HepG2 (cell line): Measurements from ENCODE around the gene CPB2.

Experiments used
- ETV5 ChIP-seq: IDR thresholded peaks from 2 replicates; pipeline ENCODE4 v1.6.1; 2018; ENCODE audit warnings: missing biosample characterization, missing genetic modification reagents, inconsistent platforms, borderline replicate concordance
- NAIF1 ChIP-seq: sonication (generic); formaldehyde crosslinking; IDR thresholded peaks from 2 replicates; pipeline ENCODE4 v1.5.0; 2020; ENCODE audit warnings: mild to moderate bottlenecking, missing genetic modification reagents, borderline replicate concordance
- NR2F2 ChIP-seq: IDR thresholded peaks from 2 replicates; pipeline ENCODE4 v1.6.1; 2012; ENCODE audit warnings: low read depth, inconsistent platforms, borderline replicate concordance
- RAD21 ChIP-seq: fragments of 450-650 bp; formaldehyde crosslinking; IDR thresholded peaks from 2 replicates; pipeline ENCODE4 v1.5.0; 2020; ENCODE audit warnings: mild to moderate bottlenecking
- RELA ChIP-seq: sonication (generic); formaldehyde crosslinking; IDR thresholded peaks from 2 replicates; pipeline ENCODE4 v1.4.0; 2020; ENCODE audit warnings: missing genetic modification reagents
- SIN3A ChIP-seq: IDR thresholded peaks from 2 replicates; pipeline ENCODE4 v1.6.1; 2011; ENCODE audit warnings: low read depth, mild to moderate bottlenecking, control low read depth, low read length, borderline replicate concordance
- TAF1 ChIP-seq: sonication (generic); formaldehyde crosslinking; IDR thresholded peaks from 2 replicates; pipeline ENCODE4 v1.4.0; 2020; ENCODE audit warnings: missing genetic modification reagents
- TCF7L2 ChIP-seq: IDR thresholded peaks from 2 replicates; pipeline ENCODE4 v1.6.1; 2011; ENCODE audit warnings: mild to moderate bottlenecking, low read depth, low read length, moderate library complexity
- ZFAT ChIP-seq: sonication (generic); formaldehyde crosslinking; conservative IDR thresholded peaks from 2 replicates; pipeline ENCODE4 v1.8.1; 2023; ENCODE audit warnings: missing genetic modification reagents, inconsistent platforms
- TF ChIP-seq, protein P1 (sequence below): sonication (generic); formaldehyde crosslinking; IDR thresholded peaks from 2 replicates; pipeline ENCODE4 v1.4.0; 2020; ENCODE audit warnings: missing genetic modification reagents, borderline replicate concordance

DNA sequence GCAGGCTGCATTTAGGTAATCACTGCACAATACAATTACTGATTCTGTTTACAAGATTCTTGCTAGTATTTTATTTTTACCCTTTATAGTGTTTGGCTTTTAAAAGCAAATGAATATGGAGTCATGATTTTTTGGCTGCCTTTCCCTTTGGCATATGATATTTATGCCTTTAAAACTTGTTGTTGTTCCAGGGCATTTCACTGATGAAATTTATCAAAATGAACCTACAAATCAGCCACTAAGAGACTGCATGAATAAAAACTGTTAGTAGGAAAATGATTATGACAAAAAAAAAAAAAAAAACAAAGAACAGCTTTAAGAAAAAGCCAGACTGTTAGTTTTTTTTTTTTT, 2.6 kb downstream of the CPB2 start:
- TF ChIP-seq NAIF1 (CRISPR knock-in tag), result no peak
- no peak for TF ChIP-seq ZFAT
- no peak for TF ChIP-seq TCF7L2
- TF ChIP-seq RAD21, result no peak
- no peak for TF ChIP-seq TAF1 (CRISPR knock-in tag)
- no peak for TF ChIP-seq ETV5 (CRISPR knock-in tag)
- no peak for TF ChIP-seq RELA (CRISPR knock-in tag)
- TF ChIP-seq, protein P1, sequence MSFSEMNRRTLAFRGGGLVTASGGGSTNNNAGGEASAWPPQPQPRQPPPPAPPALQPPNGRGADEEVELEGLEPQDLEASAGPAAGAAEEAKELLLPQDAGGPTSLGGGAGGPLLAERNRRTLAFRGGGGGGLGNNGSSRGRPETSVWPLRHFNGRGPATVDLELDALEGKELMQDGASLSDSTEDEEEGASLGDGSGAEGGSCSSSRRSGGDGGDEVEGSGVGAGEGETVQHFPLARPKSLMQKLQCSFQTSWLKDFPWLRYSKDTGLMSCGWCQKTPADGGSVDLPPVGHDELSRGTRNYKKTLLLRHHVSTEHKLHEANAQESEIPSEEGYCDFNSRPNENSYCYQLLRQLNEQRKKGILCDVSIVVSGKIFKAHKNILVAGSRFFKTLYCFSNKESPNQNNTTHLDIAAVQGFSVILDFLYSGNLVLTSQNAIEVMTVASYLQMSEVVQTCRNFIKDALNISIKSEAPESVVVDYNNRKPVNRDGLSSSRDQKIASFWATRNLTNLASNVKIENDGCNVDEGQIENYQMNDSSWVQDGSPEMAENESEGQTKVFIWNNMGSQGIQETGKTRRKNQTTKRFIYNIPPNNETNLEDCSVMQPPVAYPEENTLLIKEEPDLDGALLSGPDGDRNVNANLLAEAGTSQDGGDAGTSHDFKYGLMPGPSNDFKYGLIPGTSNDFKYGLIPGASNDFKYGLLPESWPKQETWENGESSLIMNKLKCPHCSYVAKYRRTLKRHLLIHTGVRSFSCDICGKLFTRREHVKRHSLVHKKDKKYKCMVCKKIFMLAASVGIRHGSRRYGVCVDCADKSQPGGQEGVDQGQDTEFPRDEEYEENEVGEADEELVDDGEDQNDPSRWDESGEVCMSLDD (CRISPR knock-in tag), result no peak
- no peak for TF ChIP-seq NR2F2
- TF ChIP-seq SIN3A, result no peak
